ENCODE results near the gene KIF12. TPM values are rescaled to one million over a fixed set of nuclear protein-coding genes. Genes with fewer than 3 reads are reported as not detected.

The KIF12 gene
- total RNA-seq, 1 donor from 2014 or later = not detected

DNA sequence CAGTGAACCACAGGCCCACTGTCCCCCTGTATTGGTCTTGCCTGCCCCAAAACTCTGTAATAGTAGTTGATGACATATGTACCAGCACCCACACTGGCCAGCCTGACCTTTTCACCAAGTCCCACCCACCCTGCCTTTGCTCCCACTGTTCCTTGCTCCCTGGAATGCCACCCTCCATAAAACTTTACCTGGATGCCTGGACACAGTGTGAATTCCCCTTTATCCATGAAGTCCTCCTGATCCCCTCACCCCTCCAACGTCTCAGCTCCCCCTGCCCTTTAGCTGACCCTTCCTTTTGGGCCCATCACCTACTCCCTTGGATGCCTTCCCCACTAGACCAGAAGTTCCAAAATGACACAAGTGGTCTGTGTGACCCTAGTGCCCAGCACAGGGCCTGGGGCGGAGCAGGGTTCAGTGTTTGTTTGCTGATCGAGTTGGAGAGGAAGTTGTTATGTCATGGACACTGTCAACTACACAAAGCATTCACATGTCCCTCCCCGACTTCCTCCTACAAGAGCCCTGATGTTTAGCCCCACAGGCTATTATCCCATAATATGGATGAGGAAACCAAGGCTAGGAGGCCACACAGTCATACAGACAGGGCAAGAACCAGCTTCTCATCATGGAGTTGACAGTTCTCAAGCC lies 37.1 kb downstream of the KIF12 start:
- no peaks in the 10 kb centered on the region for H3K27me3 ChIP-seq
- H3K4me3 ChIP-seq = no peak overlapping the region
- H3K9me3 ChIP-seq = no peaks in the 10 kb centered on the region
- no peaks in the 10 kb centered on the region for H3K4me1 ChIP-seq
- no peak for TF ChIP-seq POLR2AphosphoS5 (IDR thresholded peaks at IDR 0.05; ENCODE audit: insufficient read depth in 1 of 2, low read depth in 1 of 2)
- TF ChIP-seq POLR2A (IDR thresholded peaks at IDR 0.05) = no peak
- no peak for TF ChIP-seq CTCF (IDR thresholded peaks at IDR 0.05)
- intact Hi-C loops (cut with DNase I) = no loop called here
- no peaks in the 10 kb centered on the region for H3K36me3 ChIP-seq
- peak; percentile 52 to 62 for DNase-seq (ENCODE audit: extremely low spot score in 2 of 2)
- H3K27ac ChIP-seq = no peak overlapping the region

DNA sequence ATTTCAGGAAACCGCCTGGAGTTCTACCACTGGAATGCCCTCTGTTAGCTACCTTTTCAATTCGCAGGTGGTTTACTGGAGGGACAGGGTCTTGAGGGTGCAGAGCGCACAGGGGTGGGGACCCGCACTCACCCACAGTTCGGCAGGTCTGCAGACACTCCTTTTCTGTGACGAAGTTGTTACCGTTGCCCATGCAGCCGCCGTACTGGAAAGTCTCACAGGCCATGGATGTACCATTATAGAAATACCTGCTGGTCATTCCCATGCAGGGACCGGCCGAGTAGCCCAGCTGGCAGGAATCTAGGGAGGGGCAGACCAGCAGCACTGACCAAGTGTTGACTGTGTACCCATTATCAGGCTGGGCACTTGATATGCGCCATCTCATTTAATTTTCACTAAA lies 37.8 kb downstream of the KIF12 start:
- H3K27me3 ChIP-seq = no peaks in the 10 kb centered on the region
- H3K36me3 ChIP-seq = no peaks in the 10 kb centered on the region
- H3K4me3 ChIP-seq = no peak overlapping the region
- no peaks in the 10 kb centered on the region for H3K4me1 ChIP-seq
- DNase-seq (ENCODE audit: extremely low spot score in 2 of 2) = peak; percentile 60 to 77
- intact Hi-C loops (cut with DNase I) = no loop called here
- no peaks in the 10 kb centered on the region for H3K9me3 ChIP-seq
- no peak overlapping the region for H3K27ac ChIP-seq
- TF ChIP-seq POLR2AphosphoS5 (IDR thresholded peaks at IDR 0.05; ENCODE audit: insufficient read depth in 1 of 2, low read depth in 1 of 2) = no peak
- no peak for TF ChIP-seq POLR2A (IDR thresholded peaks at IDR 0.05)
- no peak for TF ChIP-seq CTCF (IDR thresholded peaks at IDR 0.05)

DNA sequence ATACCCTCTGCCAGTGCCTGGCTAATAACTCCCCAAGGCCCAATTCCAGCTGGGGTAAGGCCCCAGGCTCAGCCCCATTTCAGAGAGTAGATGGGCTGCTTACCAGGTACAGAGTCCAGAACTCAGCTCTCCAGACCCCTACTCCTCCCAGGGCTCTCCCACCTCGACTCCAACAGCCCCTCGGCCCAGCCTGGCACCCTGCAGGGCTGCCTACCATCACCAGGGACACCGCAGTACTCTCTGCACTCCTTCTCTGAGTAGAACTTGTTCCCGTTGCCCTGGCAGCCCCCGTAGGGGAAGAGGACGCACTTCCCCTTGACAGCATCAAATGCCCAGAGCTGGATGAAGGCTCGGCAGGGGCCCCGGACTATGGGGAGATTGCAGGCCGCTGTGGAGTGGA lies 38.4 kb downstream of the KIF12 start:
- no peaks in the 10 kb centered on the region for H3K27me3 ChIP-seq
- no peaks in the 10 kb centered on the region for H3K9me3 ChIP-seq
- H3K4me1 ChIP-seq = no peaks in the 10 kb centered on the region
- intact Hi-C loops (cut with DNase I) = no loop called here
- no peak overlapping the region for H3K4me3 ChIP-seq
- no peak overlapping the region for H3K27ac ChIP-seq
- TF ChIP-seq POLR2A (IDR thresholded peaks at IDR 0.05) (no peak), POLR2AphosphoS5 (IDR thresholded peaks at IDR 0.05; ENCODE audit: insufficient read depth in 1 of 2, low read depth in 1 of 2) (no peak), CTCF (IDR thresholded peaks at IDR 0.05) (no peak)
- peak; percentile 71 to 92 for DNase-seq (ENCODE audit: extremely low spot score in 2 of 2)
- no peaks in the 10 kb centered on the region for H3K36me3 ChIP-seq

GRCh38 chr9:114060070-114060469 lies 39.0 kb downstream of the KIF12 start:
- H3K27ac ChIP-seq = no peak overlapping the region
- no peaks in the 10 kb centered on the region for H3K36me3 ChIP-seq
- TF ChIP-seq POLR2A (IDR thresholded peaks at IDR 0.05) (no peak), CTCF (IDR thresholded peaks at IDR 0.05) (no peak), POLR2AphosphoS5 (IDR thresholded peaks at IDR 0.05; ENCODE audit: insufficient read depth in 1 of 2, low read depth in 1 of 2) (no peak)
- intact Hi-C loops (cut with DNase I) = no loop called here
- H3K9me3 ChIP-seq = no peaks in the 10 kb centered on the region
- peak; percentile 55 to 64 for DNase-seq (ENCODE audit: extremely low spot score in 2 of 2)
- H3K4me3 ChIP-seq = no peak overlapping the region
- no peaks in the 10 kb centered on the region for H3K4me1 ChIP-seq
- H3K27me3 ChIP-seq = no peaks in the 10 kb centered on the region

GRCh38 chr9:114059047-114059803 lies 39.9 kb downstream of the KIF12 start:
- no peak overlapping the region for H3K4me3 ChIP-seq
- no peaks in the 10 kb centered on the region for H3K36me3 ChIP-seq
- H3K27ac ChIP-seq = no peak overlapping the region
- no peak for TF ChIP-seq CTCF (IDR thresholded peaks at IDR 0.05)
- no peak for TF ChIP-seq POLR2A (IDR thresholded peaks at IDR 0.05)
- TF ChIP-seq POLR2AphosphoS5 (IDR thresholded peaks at IDR 0.05; ENCODE audit: insufficient read depth in 1 of 2, low read depth in 1 of 2) = no peak
- peak in 1 of 2 donors; percentile 71 for DNase-seq (ENCODE audit: extremely low spot score in 2 of 2)
- no peaks in the 10 kb centered on the region for H3K27me3 ChIP-seq
- H3K9me3 ChIP-seq = no peaks in the 10 kb centered on the region
- no peaks in the 10 kb centered on the region for H3K4me1 ChIP-seq
- intact Hi-C loops (cut with DNase I) = no loop called here
